DMS114 treated with DMSO at 0.1 percent for 48 hours (cell line): Measurements from ENCODE around the gene CHST15.
"Not testable (repeated sequence)": the region's sequence is repeated elsewhere in the genome, so short reads cannot be mapped to it uniquely, and the experiment has no call there.

Experiments
- DNase-seq: peaks from one replicate; lab custom pipeline; 2025; ENCODE audit not compliant: unreplicated experiment; lab: John Stamatoyannopoulos, UW

Gene CHST15

GRCh38 chr10:124124769-124125161, 31.4 kb upstream of the CHST15 start:
- DNase-seq = no peak

- no peak for DNase-seq
Measured at GRCh38 chr10:124124123-124124768, 30.8 kb upstream of the CHST15 start.

- DNase-seq = no peak
Measured at GRCh38 chr10:124123156-124123555, 29.8 kb upstream of the CHST15 start.

GRCh38 chr10:124122211-124122610, 28.8 kb upstream of the CHST15 start:
- no peak for DNase-seq

GRCh38 chr10:124120410-124121061, 27.1 kb upstream of the CHST15 start:
- no peak for DNase-seq

GRCh38 chr10:124119946-124120345, 26.5 kb upstream of the CHST15 start:
- DNase-seq = no peak

GRCh38 chr10:124119216-124119615, 25.8 kb upstream of the CHST15 start:
- no peak for DNase-seq

- DNase-seq = no peak
Measured at GRCh38 chr10:124117833-124118232, 24.4 kb upstream of the CHST15 start.

GRCh38 chr10:124117511-124117785, 24.1 kb upstream of the CHST15 start:
- no peak for DNase-seq

- DNase-seq = no peak
Measured at GRCh38 chr10:124116771-124117510, 23.5 kb upstream of the CHST15 start.

GRCh38 chr10:124114696-124115095, 21.3 kb upstream of the CHST15 start:
- DNase-seq = no peak

- no peak for DNase-seq
Measured at GRCh38 chr10:124112891-124113580, 19.6 kb upstream of the CHST15 start.

- DNase-seq = no peak
Measured at GRCh38 chr10:124110882-124111281, 17.5 kb upstream of the CHST15 start.

GRCh38 chr10:124109261-124109660, 15.9 kb upstream of the CHST15 start:
- DNase-seq = no peak

GRCh38 chr10:124107072-124107471, 13.7 kb upstream of the CHST15 start:
- no peak for DNase-seq

GRCh38 chr10:124106241-124106879, 13.0 kb upstream of the CHST15 start:
- no peak for DNase-seq

- no peak for DNase-seq
Measured at GRCh38 chr10:124105594-124105993, 12.2 kb upstream of the CHST15 start.

GRCh38 chr10:124105045-124105444, 11.6 kb upstream of the CHST15 start:
- DNase-seq = no peak

- DNase-seq = no peak
Measured at GRCh38 chr10:124104011-124104627, 10.7 kb upstream of the CHST15 start.

- no peak for DNase-seq
Measured at GRCh38 chr10:124101351-124101750, 8.0 kb upstream of the CHST15 start.

GRCh38 chr10:124100651-124101050, 7.3 kb upstream of the CHST15 start:
- not testable (repeated sequence) for DNase-seq
